Nephron progenitor cell (in vitro differentiated cells): ENCODE results near the gene SLC5A2.

Source experiments
- DNase-seq: peaks from one replicate; pipeline ENCODE4 v3.0.0; 2021
- H3K27ac Mint-ChIP-seq: 2 replicates; pipeline ENCODE4 v1.8.0; 2021; ENCODE audit warnings: mild to moderate bottlenecking, moderate library complexity, mixed read lengths
- H3K27me3 Mint-ChIP-seq: 2 replicates; pipeline ENCODE4 v1.8.0; 2021; ENCODE audit warnings: mild to moderate bottlenecking, low read depth, mixed read lengths; ENCODE audit not compliant: poor library complexity
- H3K36me3 Mint-ChIP-seq: 2 replicates; pipeline ENCODE4 v1.8.0; 2021; ENCODE audit warnings: low read depth, mixed read lengths
- H3K4me1 Mint-ChIP-seq: 2 replicates; pipeline ENCODE4 v1.8.0; 2021; ENCODE audit warnings: mixed read lengths
- H3K4me3 Mint-ChIP-seq: 2 replicates; pipeline ENCODE4 v1.8.0; 2021; ENCODE audit warnings: mild to moderate bottlenecking, moderate library complexity, mixed read lengths
- H3K9me3 Mint-ChIP-seq: 2 replicates; pipeline ENCODE4 v1.8.0; 2021; ENCODE audit warnings: mild to moderate bottlenecking, moderate library complexity, mixed read lengths
- TF ChIP-seq, protein P1 (sequence below): fragments of 200-600 bp; sonication (generic); IDR thresholded peaks from 2 replicates; pipeline ENCODE4 v1.5.0; 2021; ENCODE audit warnings: antibody characterized with exemption

Gene SLC5A2

DNA sequence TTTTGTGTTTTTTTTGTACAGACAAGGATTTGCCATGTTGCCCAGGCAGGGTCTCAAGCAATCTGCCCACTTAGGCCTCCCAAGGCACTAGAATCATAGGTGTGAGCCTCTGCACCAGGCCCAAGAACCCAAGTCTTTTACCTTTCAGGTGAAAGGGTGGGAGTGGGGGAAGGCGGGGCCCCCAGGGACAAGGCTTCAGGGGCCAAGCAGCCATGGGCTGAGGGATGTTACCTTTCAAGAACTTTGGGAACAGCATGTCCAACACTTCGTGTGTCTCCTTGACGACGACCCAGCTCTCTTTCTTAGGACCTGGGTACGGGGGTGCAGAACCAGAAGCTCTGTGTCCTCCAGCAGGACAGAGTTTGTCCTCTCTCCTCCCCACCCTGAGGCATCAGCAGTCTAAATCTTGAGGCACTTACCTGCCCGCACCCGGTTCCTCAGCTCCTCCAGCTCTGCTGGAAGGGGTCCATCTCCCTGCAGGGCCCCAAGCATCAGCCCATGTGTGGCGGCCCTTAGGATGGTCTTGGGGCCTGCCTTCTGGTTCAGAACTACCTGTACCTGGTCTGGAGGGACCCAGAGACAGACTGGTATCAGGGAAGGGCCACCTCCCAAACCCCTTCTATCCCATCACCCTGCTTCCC is 9.0 kb downstream of the SLC5A2 start:
- peaks cover 33% of the 10 kb centered on the region for H3K36me3 Mint-ChIP-seq
- no peak overlapping the region for H3K4me3 Mint-ChIP-seq
- H3K27me3 Mint-ChIP-seq = peaks cover 29% of the 10 kb centered on the region
- no peak for DNase-seq
- H3K9me3 Mint-ChIP-seq = no peaks in the 10 kb centered on the region
- TF ChIP-seq, protein P1, sequence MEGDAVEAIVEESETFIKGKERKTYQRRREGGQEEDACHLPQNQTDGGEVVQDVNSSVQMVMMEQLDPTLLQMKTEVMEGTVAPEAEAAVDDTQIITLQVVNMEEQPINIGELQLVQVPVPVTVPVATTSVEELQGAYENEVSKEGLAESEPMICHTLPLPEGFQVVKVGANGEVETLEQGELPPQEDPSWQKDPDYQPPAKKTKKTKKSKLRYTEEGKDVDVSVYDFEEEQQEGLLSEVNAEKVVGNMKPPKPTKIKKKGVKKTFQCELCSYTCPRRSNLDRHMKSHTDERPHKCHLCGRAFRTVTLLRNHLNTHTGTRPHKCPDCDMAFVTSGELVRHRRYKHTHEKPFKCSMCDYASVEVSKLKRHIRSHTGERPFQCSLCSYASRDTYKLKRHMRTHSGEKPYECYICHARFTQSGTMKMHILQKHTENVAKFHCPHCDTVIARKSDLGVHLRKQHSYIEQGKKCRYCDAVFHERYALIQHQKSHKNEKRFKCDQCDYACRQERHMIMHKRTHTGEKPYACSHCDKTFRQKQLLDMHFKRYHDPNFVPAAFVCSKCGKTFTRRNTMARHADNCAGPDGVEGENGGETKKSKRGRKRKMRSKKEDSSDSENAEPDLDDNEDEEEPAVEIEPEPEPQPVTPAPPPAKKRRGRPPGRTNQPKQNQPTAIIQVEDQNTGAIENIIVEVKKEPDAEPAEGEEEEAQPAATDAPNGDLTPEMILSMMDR = no peak
- H3K4me1 Mint-ChIP-seq = no peaks in the 10 kb centered on the region
- no peak overlapping the region for H3K27ac Mint-ChIP-seq

DNA sequence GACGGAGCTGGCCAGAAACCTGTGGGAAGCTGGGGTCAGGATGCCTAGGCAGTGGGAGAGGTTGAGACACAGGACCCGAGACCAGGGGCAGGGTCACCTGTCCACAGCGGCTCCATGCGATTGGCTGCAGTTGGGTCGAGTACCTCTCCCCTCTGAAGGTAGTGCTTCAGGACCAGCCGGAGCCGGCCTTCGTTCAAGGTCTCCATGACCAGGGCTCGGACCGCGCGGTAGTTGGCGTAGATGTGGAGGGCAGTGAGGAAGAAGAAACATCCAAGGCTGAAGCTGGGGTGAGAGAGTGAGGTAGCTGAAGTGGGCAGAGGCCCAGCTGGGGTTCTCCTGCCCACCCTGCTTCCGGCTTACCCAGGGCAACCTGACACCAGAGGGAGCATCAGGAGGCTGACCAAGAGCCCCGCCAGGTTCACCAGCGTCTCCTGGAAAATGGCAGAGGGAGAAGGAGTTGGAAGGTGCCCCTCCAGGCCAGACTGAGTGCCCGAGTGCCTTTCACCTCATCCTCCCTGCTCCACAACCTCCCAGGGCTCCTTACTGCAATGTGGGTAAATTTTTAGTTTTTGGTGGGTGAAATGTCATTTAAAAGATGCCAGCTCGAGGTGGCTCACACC is 10.7 kb downstream of the SLC5A2 start:
- H3K36me3 Mint-ChIP-seq = peaks cover 45% of the 10 kb centered on the region
- H3K27me3 Mint-ChIP-seq = peaks cover 14% of the 10 kb centered on the region

DNA sequence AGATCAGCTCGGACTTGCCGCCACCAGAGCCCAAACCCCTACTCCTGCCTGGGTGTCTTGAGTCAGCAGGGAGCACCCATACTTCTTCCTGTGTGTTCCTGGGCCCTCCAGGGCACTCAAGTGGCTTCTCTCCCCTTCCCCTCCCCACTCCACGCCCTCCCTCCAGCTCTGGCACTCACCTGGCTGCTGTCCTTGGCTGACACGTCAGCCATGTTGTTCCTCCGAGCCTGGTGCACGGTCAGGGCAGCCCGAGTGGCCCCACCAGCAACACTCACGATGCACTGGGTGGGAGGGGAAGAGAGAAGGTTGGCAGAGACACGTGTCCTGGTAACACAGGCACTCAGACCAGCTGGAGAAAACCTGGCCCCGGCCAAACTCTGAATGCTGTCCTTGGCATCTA is 13.7 kb downstream of the SLC5A2 start:
- no peaks in the 10 kb centered on the region for H3K27me3 Mint-ChIP-seq
- peaks cover 46% of the 10 kb centered on the region for H3K36me3 Mint-ChIP-seq
- no peak overlapping the region for H3K27ac Mint-ChIP-seq

More for the DNA sequence above, 10.7 kb downstream of the SLC5A2 start:
- DNase-seq = no peak
- Mint-ChIP-seq H3K9me3 (no peaks in the 10 kb centered on the region), H3K27ac (no peak overlapping the region), H3K4me1 (no peaks in the 10 kb centered on the region), H3K4me3 (no peak overlapping the region)
- TF ChIP-seq, protein P1 = no peak

DNA sequence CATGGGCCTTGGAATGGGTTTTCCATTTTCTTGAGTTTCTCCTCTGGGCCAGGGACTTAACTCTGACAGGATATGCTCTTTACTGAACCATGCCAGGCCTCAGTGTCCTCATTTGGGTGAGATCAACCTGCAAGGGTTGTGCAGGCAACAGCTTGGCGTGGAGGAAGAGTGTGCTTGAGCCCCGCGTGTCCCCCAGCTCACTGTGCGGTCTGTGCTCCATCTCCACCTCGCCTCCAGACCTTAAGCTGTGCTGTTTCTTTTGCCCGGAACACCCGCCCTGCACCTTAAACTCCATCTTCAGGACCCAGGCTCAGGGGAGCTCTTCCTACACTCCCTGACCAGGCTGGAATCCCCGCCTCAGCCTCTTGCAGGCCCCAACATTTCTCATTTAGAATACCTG is 15.6 kb downstream of the SLC5A2 start:
- no peak overlapping the region for H3K4me3 Mint-ChIP-seq
- TF ChIP-seq, protein P1 = no peak
- no peaks in the 10 kb centered on the region for H3K4me1 Mint-ChIP-seq
- no peak for DNase-seq
- no peaks in the 10 kb centered on the region for H3K27me3 Mint-ChIP-seq
- no peaks in the 10 kb centered on the region for H3K9me3 Mint-ChIP-seq
- H3K36me3 Mint-ChIP-seq = peaks cover 27% of the 10 kb centered on the region
- H3K27ac Mint-ChIP-seq = no peak overlapping the region

More for the DNA sequence above, 13.7 kb downstream of the SLC5A2 start:
- Mint-ChIP-seq H3K9me3 (no peaks in the 10 kb centered on the region), H3K4me3 (no peak overlapping the region), H3K4me1 (no peaks in the 10 kb centered on the region)
- TF ChIP-seq, protein P1 = no peak
- DNase-seq = no peak

DNA sequence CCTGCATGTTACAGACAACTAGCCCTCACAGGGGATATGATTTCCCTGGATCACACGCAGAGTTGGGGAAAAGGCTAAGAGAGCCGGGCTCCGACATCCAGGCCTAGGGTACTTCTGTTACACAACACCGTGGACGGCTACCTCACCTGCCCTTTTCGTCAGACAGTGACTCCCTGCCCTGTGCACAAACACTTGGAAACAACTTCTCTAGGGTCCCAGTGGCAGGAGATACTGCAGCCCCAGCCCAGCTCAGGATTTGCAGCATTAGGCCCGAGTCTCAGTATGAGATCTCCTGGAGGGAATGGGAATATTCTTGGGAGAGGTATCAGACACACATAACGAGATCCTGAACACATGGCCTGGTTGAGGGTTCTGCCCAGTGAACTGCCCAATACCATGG is 17.0 kb downstream of the SLC5A2 start:
- Mint-ChIP-seq H3K4me1 (no peaks in the 10 kb centered on the region), H3K27me3 (no peaks in the 10 kb centered on the region), H3K4me3 (no peak overlapping the region), H3K36me3 (peaks cover 27% of the 10 kb centered on the region), H3K27ac (no peak overlapping the region), H3K9me3 (no peaks in the 10 kb centered on the region)
- TF ChIP-seq, protein P1 = no peak
- DNase-seq = no peak
